Testis (tissue), 3 donors: ENCODE results near the gene LARP1. TPM values are rescaled to one million over a fixed set of nuclear protein-coding genes. Genes with fewer than 3 reads are reported as not detected.

Source experiments
- DNase-seq: peaks from one replicate; pipeline ENCODE4 v3.0.0-alpha.2; 2019
- H3K27ac ChIP-seq, 2 donors: fragments of 200-600 bp; sonication (generic); one replicate each; pipeline ENCODE4 v1.5.1; 2019
- H3K27me3 ChIP-seq: fragments of 200-600 bp; sonication (generic); one replicate; pipeline ENCODE4 v1.5.1; 2019
- H3K36me3 ChIP-seq: fragments of 200-600 bp; sonication (generic); one replicate; pipeline ENCODE4 v1.5.1; 2017; ENCODE audit warnings: low read depth; ENCODE audit errors: missing control alignments
- H3K4me1 ChIP-seq: fragments of 200-600 bp; sonication (generic); one replicate; pipeline ENCODE4 v1.5.1; 2019
- H3K4me3 ChIP-seq, 2 donors: fragments of 200-600 bp; sonication (generic); one replicate each; pipeline ENCODE4 v1.5.1; 2017 to 2019
- H3K9me3 ChIP-seq: fragments of 200-600 bp; sonication (generic); one replicate; pipeline ENCODE4 v1.5.1; 2017
- CTCF ChIP-seq, 3 experiments: fragments of 450-650 bp in 2 of 3; fragments of 200-600 bp in 1 of 3; sonication (generic) in 1 of 3; IDR thresholded peaks; one replicate each; pipeline ENCODE4 v1.5.1; 2016 to 2019; ENCODE audit warnings: antibody characterized with exemption in 3 of 3, mild to moderate bottlenecking in 2 of 3, moderate library complexity in 1 of 3
- POLR2A ChIP-seq: fragments of 450-650 bp; IDR thresholded peaks from one replicate; pipeline ENCODE4 v1.6.1; 2017; ENCODE audit warnings: antibody characterized with exemption, mild to moderate bottlenecking, moderate library complexity
- WGBS, 2 donors: methylation state at CpG; one replicate each; pipeline ENCODE4 v1.1.5; 2018; 5-methylcytosine and 5-hydroxymethylcytosine counted together
- intact Hi-C: fragments of 100-400 bp; cut with DNase I; formaldehyde crosslinking; loops from one replicate; pipeline ENCODE4 v1.15.1; 2023; ENCODE audit warnings: low total_unique reads
- polyA plus RNA-seq: library from polyadenylated mRNA; stranded (reverse); fragments of 350-450 nt; fragmentation: Illumina TruSeq; extraction: RNeasy Lipid Tissue Mini Kit (QIAGEN cat#74804); gene quantifications from one replicate; pipeline ENCODE4 v1.2.3, GENCODE V29; 2014; ENCODE audit warnings: low read depth, low replicate concordance; ENCODE audit not compliant: insufficient read depth
- total RNA-seq, 2 donors: library from RNA; depleted of rRNA; stranded (reverse); fragments of >200 nt; gene quantifications; one replicate each; pipeline ENCODE4 v1.2.3, GENCODE V29; 2016

The LARP1 gene
- total and polyA plus RNA-seq, 3 donors from 2014 or later = 118 to 174 (median 169) TPM

- Histone ChIP-seq H3K27ac (peak overlapping the region; percentile 82 to 90), H3K9me3 (no peaks in the 10 kb centered on the region), H3K4me1 (peaks cover 22% of the 10 kb centered on the region), H3K4me3 (peak overlapping the region in 1 of 2 donors; percentile 67), H3K27me3 (no peaks in the 10 kb centered on the region), H3K36me3 (no peaks in the 10 kb centered on the region)
- TF ChIP-seq CTCF (IDR thresholded peaks at IDR 0.05) = no peak
- DNase-seq = no peak
- 55 to 62% methylated on average over 6 of the region's 6 CpGs for WGBS, 2 donors
- intact Hi-C loops = no loop called here
Observed at GRCh38 chr5:154849264-154849785, 94.1 kb downstream of the LARP1 start.

GRCh38 chr5:154849791-154850201, 94.6 kb downstream of the LARP1 start:
- Histone ChIP-seq H3K36me3 (no peaks in the 10 kb centered on the region), H3K27me3 (no peaks in the 10 kb centered on the region), H3K27ac (peak overlapping the region; percentile 82 to 90), H3K9me3 (no peaks in the 10 kb centered on the region), H3K4me1 (peaks cover 22% of the 10 kb centered on the region), H3K4me3 (peak overlapping the region; percentile 62 to 67)
- intact Hi-C loops = no loop called here
- no peak for TF ChIP-seq POLR2A
- TF ChIP-seq CTCF (IDR thresholded peaks at IDR 0.05) = no peak
- WGBS, 2 donors = 41 to 55% methylated on average over 2 of the region's 2 CpGs
- no peak for DNase-seq

- peak within 1 kb of the TSS; percentile 82 to 90 for H3K27ac ChIP-seq
- 14 to 15% methylated on average over 11 of the region's 11 CpGs for WGBS, 2 donors
- no peak for TF ChIP-seq CTCF (IDR thresholded peaks at IDR 0.05)
- intact Hi-C loops = no loop called here
- peaks cover 18% of the 10 kb centered on the region for H3K4me1 ChIP-seq
- H3K27me3 ChIP-seq = no peaks in the 10 kb centered on the region
- peak within 1 kb of the TSS; percentile 62 to 67 for H3K4me3 ChIP-seq
- no peaks in the 10 kb centered on the region for H3K9me3 ChIP-seq
- DNase-seq = peak; percentile 92
- H3K36me3 ChIP-seq = no peaks in the 10 kb centered on the region
Observed at GRCh38 chr5:154850255-154851062, 95.3 kb downstream of the LARP1 start, which contains the start of gene FAXDC2. Gene FAXDC2 (minus strand): TSS chr5:154850603. CDS start chr5:154838178, 12,425 bp downstream.

GRCh38 chr5:154851351-154851750, 96.2 kb downstream of the LARP1 start:
- Histone ChIP-seq H3K27ac (peak overlapping the region; percentile 82 to 90), H3K4me1 (peaks cover 18% of the 10 kb centered on the region), H3K36me3 (no peaks in the 10 kb centered on the region), H3K9me3 (no peaks in the 10 kb centered on the region), H3K27me3 (no peaks in the 10 kb centered on the region), H3K4me3 (no peak overlapping the region)
- intact Hi-C loops = no loop called here
- no peak for TF ChIP-seq POLR2A
- TF ChIP-seq CTCF (IDR thresholded peaks at IDR 0.05) = no peak
- 88 to 90% methylated on average over 3 of the region's 3 CpGs for WGBS, 2 donors
- DNase-seq = no peak
